Chondrocyte (in vitro differentiated cells): ENCODE measurements around the gene KLC4. TPM values are rescaled to one million over a fixed set of nuclear protein-coding genes. Genes with fewer than 3 reads are reported as not detected.
A peak's percentile ranks its signal among the peaks of the same experiment; 100 is the strongest.

Experiments used
- DNase-seq: peaks from one replicate; pipeline ENCODE4 v3.0.0; 2021; ENCODE audit warnings: mixed read lengths, low spot score
- H3K27ac Mint-ChIP-seq: one replicate; pipeline ENCODE4 v1.8.0; 2021; ENCODE audit warnings: mild to moderate bottlenecking, moderate library complexity, mixed read lengths; ENCODE audit not compliant: unreplicated experiment
- H3K27me3 Mint-ChIP-seq: 2 replicates; pipeline ENCODE4 v1.8.0; 2021; ENCODE audit warnings: low read depth, mixed read lengths
- H3K36me3 Mint-ChIP-seq: 2 replicates; pipeline ENCODE4 v1.8.0; 2021; ENCODE audit warnings: low read depth, mixed read lengths
- H3K4me1 Mint-ChIP-seq: 2 replicates; pipeline ENCODE4 v1.8.0; 2021; ENCODE audit warnings: low read depth, mild to moderate bottlenecking, mixed read lengths
- H3K4me3 Mint-ChIP-seq: one replicate; pipeline ENCODE4 v1.8.0; 2021; ENCODE audit warnings: mild to moderate bottlenecking, moderate library complexity, mixed read lengths; ENCODE audit not compliant: unreplicated experiment
- H3K9me3 Mint-ChIP-seq: 2 replicates; pipeline ENCODE4 v1.8.0; 2021; ENCODE audit warnings: low read depth, mixed read lengths
- total RNA-seq: library from RNA; stranded (reverse); gene quantifications from 3 replicates; pipeline ENCODE4 v1.2.1, GENCODE V29; 2021
- TF ChIP-seq, protein P1 (sequence below): fragments of 200-600 bp; sonication (generic); IDR thresholded peaks from 2 replicates; pipeline ENCODE4 v1.5.0; 2021; ENCODE audit warnings: antibody characterized with exemption, mild to moderate bottlenecking, moderate library complexity

The KLC4 gene
- total RNA-seq, 1 donor from 2014 or later = 30.0 TPM

DNA sequence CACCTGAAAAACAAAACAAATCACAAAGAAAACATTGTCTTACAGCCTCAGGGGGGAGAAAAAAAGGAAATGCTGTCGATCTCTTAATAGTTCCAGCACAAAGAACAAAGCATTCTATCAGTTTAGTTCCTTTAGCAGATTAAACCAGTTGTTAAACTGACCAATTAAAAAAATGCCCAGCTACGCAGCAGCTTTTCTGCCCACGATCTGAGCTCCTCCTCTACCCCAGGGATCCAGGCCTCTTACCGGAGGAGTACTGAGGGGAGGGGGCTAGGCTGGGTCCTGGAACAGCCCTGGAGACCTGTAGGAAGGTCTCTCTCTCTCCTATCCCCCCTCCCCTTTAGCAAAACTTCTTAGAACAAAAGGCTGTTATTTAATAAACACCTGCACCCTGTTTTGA, 30.0 kb downstream of the KLC4 start:
- peak overlapping the region; percentile 57 for H3K27ac Mint-ChIP-seq
- H3K9me3 Mint-ChIP-seq = no peaks in the 10 kb centered on the region
- DNase-seq = peak; percentile 8
- H3K4me3 Mint-ChIP-seq = no peak overlapping the region
- H3K27me3 Mint-ChIP-seq = no peaks in the 10 kb centered on the region
- no peaks in the 10 kb centered on the region for H3K36me3 Mint-ChIP-seq
- peaks cover 46% of the 10 kb centered on the region for H3K4me1 Mint-ChIP-seq
- TF ChIP-seq, protein P1, sequence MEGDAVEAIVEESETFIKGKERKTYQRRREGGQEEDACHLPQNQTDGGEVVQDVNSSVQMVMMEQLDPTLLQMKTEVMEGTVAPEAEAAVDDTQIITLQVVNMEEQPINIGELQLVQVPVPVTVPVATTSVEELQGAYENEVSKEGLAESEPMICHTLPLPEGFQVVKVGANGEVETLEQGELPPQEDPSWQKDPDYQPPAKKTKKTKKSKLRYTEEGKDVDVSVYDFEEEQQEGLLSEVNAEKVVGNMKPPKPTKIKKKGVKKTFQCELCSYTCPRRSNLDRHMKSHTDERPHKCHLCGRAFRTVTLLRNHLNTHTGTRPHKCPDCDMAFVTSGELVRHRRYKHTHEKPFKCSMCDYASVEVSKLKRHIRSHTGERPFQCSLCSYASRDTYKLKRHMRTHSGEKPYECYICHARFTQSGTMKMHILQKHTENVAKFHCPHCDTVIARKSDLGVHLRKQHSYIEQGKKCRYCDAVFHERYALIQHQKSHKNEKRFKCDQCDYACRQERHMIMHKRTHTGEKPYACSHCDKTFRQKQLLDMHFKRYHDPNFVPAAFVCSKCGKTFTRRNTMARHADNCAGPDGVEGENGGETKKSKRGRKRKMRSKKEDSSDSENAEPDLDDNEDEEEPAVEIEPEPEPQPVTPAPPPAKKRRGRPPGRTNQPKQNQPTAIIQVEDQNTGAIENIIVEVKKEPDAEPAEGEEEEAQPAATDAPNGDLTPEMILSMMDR = no peak

DNA sequence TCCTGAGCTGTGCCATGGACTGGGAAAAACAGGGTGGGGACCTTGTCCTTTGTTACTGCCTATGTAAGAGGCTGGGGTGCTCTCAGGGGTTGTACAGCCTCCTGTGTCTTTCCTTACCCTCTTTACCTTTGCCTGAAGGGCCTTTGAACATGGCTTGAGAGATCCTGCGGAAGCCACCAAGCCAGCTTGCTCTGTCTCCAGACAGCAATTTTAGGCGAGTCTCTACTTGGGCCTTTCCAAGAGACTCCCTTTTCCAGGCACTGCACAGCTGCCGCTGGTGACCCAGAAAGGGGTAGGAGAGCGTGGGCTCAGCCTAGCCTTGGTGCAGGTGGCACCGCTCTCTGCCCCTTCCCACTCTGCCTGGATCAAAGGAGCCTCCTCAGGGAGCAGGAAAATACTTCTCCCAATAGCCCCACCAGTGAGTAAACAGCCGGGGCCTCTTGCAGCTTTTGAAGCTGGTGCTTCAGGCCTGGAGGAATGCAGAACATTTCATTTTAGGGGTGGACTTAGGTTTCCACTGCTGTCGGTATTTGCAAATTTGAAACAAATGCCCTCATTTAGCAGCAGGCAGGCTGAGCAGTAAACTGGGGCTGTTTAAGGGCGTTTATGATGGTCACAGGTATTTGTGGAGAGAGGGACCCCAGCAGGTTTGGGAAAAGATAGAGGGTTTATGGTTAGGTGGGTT, 30.6 kb downstream of the KLC4 start:
- H3K4me1 Mint-ChIP-seq = peaks cover 46% of the 10 kb centered on the region

DNA sequence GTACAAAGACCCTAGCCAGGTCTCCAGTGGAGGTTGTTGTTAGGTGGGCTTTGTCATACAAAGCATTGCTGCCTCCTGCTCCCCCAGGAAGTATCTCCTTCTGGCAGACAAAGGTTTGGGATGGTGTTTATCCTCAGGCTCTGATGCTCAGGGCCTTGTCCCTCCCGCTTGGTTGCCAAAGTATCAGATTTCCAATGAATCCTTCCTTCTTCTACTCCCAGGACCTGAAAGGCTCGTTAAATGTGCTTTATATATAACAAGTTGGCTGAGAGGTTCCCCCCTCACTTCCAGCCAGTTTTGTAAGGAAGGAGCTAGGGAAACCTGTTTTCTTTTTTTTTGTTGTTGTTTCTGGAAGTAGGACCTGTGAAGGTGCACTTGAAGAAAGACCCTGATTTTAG, 31.1 kb downstream of the KLC4 start:
- peaks cover 50% of the 10 kb centered on the region for H3K4me1 Mint-ChIP-seq
- TF ChIP-seq, protein P1 = no peak
- no peaks in the 10 kb centered on the region for H3K9me3 Mint-ChIP-seq
- peak; percentile 9 for DNase-seq
- no peaks in the 10 kb centered on the region for H3K36me3 Mint-ChIP-seq
- H3K27ac Mint-ChIP-seq = peak overlapping the region; percentile 72
- no peak overlapping the region for H3K4me3 Mint-ChIP-seq
- H3K27me3 Mint-ChIP-seq = no peaks in the 10 kb centered on the region

More for the DNA sequence above, 30.6 kb downstream of the KLC4 start:
- DNase-seq = peak; percentile 59
- TF ChIP-seq, protein P1 = no peak
- peak overlapping the region; percentile 72 for H3K27ac Mint-ChIP-seq
- H3K9me3 Mint-ChIP-seq = no peaks in the 10 kb centered on the region
- no peaks in the 10 kb centered on the region for H3K36me3 Mint-ChIP-seq
- H3K27me3 Mint-ChIP-seq = no peaks in the 10 kb centered on the region
- H3K4me3 Mint-ChIP-seq = no peak overlapping the region

DNA sequence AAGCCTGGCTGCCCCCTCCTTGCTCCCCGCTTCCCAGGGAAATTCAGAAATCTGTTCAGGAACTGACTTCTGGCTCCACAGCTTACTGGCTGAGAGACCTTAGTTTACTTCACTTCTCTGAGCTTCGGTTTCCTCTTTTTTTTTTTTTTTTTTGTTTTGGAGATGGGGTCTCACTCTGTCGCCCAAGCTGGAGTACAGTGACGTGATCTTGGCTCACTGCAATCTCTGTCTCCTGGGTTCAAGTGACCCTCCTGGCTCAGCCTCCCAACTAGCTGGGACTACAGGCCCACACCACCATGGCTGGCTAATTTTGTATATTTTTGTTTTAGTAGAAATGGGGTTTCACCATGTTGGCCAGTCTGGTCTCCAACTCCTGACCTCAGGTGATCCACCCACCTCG, 31.6 kb downstream of the KLC4 start:
- peak; percentile 24 for DNase-seq
- Mint-ChIP-seq H3K27me3 (no peaks in the 10 kb centered on the region), H3K36me3 (no peaks in the 10 kb centered on the region), H3K4me3 (no peak overlapping the region), H3K9me3 (no peaks in the 10 kb centered on the region), H3K4me1 (peaks cover 52% of the 10 kb centered on the region), H3K27ac (no peak overlapping the region)
- TF ChIP-seq, protein P1 = no peak

DNA sequence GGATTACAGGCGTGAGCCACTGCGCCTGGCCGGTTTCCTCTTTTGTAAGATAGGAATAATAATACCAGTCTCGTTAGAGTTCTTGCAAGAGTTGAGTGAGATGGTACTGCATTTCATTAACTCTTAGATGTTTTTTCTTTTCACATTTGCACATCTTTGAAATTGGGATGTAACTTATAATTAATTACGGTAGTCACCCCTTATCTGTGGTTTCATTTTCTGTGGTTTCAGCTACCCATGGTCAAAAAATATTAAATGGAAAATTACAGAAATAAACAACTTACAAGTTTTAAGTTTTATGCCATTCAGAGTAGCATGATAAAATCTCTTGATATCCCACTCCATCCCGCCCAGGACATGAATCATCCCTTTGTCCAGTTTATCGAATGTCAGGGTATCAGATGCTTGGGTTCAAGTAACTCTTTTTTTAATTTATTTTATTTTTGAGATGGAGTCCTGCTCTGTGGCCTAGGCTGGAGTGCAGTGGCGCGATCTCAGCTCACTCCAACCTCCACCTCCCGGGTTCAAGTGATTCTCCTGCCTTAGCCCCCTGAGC, 32.1 kb downstream of the KLC4 start:
- Mint-ChIP-seq H3K36me3 (no peaks in the 10 kb centered on the region), H3K27me3 (no peaks in the 10 kb centered on the region), H3K4me3 (no peak overlapping the region), H3K27ac (no peak overlapping the region), H3K4me1 (peaks cover 53% of the 10 kb centered on the region), H3K9me3 (no peaks in the 10 kb centered on the region)
- TF ChIP-seq, protein P1 = no peak
- DNase-seq = peak; percentile 11
